ENCODE data around the gene LZTS2. TPM values are rescaled to one million over a fixed set of nuclear protein-coding genes. Genes with fewer than 3 reads are reported as not detected.

LZTS2 gene
- total and polyA plus RNA-seq, 10 donors, result 21.8 to 76.6 (median 54.6) TPM

DNA sequence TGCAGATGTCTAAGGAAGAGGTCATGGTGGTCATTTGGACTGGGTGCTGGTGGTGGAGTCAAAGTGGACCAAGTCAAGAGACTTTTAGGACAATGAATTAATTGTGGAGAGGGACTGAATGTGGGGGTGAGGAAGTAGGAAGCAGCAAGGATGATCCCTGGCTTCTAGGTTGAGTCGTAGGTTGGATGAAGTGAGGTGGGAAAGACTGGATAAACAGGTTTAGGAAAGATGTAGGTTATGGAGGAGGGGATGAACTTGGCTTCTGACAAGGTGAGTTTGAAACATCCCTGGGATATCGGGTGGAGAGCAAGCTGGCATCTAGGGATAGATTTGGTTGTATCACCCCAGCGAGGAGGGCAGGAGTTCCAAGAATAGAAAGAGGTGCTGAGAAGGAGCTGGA is 22.7 kb upstream of the LZTS2 start:
- H3K9me3 ChIP-seq, result no peaks in the 10 kb centered on the region
- H3K36me3 ChIP-seq, result peaks cover 0 to 46% (median 21%) of the 10 kb centered on the region in 6 donors
- H3K27me3 ChIP-seq (replicated peaks in 1 of 7), result no peaks in the 10 kb centered on the region
- TF ChIP-seq, protein P1, sequence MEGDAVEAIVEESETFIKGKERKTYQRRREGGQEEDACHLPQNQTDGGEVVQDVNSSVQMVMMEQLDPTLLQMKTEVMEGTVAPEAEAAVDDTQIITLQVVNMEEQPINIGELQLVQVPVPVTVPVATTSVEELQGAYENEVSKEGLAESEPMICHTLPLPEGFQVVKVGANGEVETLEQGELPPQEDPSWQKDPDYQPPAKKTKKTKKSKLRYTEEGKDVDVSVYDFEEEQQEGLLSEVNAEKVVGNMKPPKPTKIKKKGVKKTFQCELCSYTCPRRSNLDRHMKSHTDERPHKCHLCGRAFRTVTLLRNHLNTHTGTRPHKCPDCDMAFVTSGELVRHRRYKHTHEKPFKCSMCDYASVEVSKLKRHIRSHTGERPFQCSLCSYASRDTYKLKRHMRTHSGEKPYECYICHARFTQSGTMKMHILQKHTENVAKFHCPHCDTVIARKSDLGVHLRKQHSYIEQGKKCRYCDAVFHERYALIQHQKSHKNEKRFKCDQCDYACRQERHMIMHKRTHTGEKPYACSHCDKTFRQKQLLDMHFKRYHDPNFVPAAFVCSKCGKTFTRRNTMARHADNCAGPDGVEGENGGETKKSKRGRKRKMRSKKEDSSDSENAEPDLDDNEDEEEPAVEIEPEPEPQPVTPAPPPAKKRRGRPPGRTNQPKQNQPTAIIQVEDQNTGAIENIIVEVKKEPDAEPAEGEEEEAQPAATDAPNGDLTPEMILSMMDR (IDR thresholded peaks at IDR 0.05 in 8 of 11, conservative IDR thresholded peaks at IDR 0.05 in 3 of 11), result no peak
- no peak for TF ChIP-seq POLR2AphosphoS5 (IDR thresholded peaks at IDR 0.05)
- no peak for TF ChIP-seq POLR2A (IDR thresholded peaks at IDR 0.05)
- no peak overlapping the region for H3K27ac ChIP-seq
- intact Hi-C loops (cut with DNase I; ENCODE audit: low total_unique reads), result no loop called here
- H3K4me3 ChIP-seq, result no peak overlapping the region
- 84 to 93% (median 89%) methylated on average over 3 of the region's 3 CpGs for WGBS, 5 donors
- H3K4me1 ChIP-seq, result no peaks in the 10 kb centered on the region
- DNase-seq, result no peak

DNA sequence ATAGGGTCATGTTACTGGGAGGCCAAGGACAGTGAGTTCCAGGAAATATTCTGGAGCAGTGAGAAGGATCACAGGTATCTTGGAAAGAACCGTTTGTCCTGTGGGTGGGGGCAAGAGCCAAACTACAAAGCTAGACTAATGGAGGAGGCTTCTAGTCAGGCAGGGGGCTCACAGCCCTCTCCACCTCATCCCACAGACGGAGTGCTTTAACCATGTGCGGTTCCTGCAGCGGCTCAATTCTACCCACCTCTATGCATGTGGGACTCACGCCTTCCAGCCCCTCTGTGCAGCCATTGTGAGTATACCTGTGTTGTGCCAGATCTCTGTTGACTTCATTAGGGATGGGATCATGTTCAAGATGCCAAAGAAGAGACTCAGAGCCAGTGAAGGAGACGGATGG is 22.2 kb upstream of the LZTS2 start:
- peak; percentile 45 for DNase-seq
- 85 to 91% (median 86%) methylated on average over 5 to 6 of the region's 6 CpGs for WGBS, 5 donors
- no peaks in the 10 kb centered on the region for H3K27me3 ChIP-seq (replicated peaks in 1 of 7)

DNA sequence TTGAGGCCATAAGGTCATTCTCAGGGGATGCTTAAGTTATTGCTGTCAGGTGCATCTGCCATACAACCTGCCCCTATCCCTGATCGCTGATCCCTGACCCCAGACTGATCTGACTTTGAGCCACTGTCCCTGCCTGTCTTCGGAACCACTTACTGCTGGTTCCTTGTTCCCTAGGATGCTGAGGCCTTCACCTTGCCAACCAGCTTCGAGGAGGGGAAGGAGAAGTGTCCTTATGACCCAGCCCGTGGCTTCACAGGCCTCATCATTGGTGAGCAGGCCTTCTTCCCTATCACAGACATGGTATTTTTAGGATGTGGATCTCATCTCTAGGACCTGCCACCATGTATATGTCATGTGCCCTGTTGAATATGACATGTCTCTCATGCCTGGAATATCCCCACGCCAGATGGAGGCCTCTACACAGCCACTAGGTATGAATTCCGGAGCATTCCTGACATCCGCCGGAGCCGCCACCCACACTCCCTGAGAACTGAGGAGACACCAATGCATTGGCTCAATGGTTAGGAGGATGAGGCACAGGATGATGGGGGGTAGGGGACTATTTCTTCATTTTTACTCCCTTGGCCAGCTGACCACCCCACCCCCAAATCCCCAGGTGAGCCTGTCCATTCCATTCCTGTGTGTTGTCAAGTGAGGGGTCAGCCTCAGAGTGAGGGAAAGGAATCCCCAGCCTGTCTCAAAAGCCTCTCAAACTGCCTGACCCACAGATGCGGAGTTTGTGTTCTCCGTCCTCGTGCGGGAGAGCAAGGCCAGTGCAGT is 21.3 kb upstream of the LZTS2 start:
- Histone ChIP-seq H3K27me3 (replicated peaks in 1 of 7) (no peaks in the 10 kb centered on the region), H3K27ac (no peak overlapping the region), H3K36me3 (peaks cover 0 to 60% (median 24%) of the 10 kb centered on the region in 6 donors), H3K9me3 (no peaks in the 10 kb centered on the region), H3K4me1 (no peaks in the 10 kb centered on the region), H3K4me3 (no peak overlapping the region)
- DNase-seq, result peak; percentile 42
- WGBS, 5 donors, result 88 to 91% (median 90%) methylated on average over 13 of the region's 13 CpGs
- intact Hi-C loops (cut with DNase I; ENCODE audit: low total_unique reads), result no loop called here
- TF ChIP-seq, protein P1 (IDR thresholded peaks at IDR 0.05 in 8 of 11, conservative IDR thresholded peaks at IDR 0.05 in 3 of 11), result no peak
- TF ChIP-seq POLR2AphosphoS5 (IDR thresholded peaks at IDR 0.05) (no peak), POLR2A (IDR thresholded peaks at IDR 0.05) (no peak)

More for the DNA sequence above, 22.2 kb upstream of the LZTS2 start:
- Histone ChIP-seq H3K36me3 (peaks cover 0 to 51% (median 21%) of the 10 kb centered on the region in 6 donors), H3K4me1 (no peaks in the 10 kb centered on the region), H3K4me3 (no peak overlapping the region), H3K27ac (no peak overlapping the region), H3K9me3 (no peaks in the 10 kb centered on the region)
- intact Hi-C loops (cut with DNase I; ENCODE audit: low total_unique reads), result no loop called here
- TF ChIP-seq, protein P1 (IDR thresholded peaks at IDR 0.05 in 8 of 11, conservative IDR thresholded peaks at IDR 0.05 in 3 of 11), result no peak
- no peak for TF ChIP-seq POLR2AphosphoS5 (IDR thresholded peaks at IDR 0.05)
- no peak for TF ChIP-seq POLR2A (IDR thresholded peaks at IDR 0.05)

DNA sequence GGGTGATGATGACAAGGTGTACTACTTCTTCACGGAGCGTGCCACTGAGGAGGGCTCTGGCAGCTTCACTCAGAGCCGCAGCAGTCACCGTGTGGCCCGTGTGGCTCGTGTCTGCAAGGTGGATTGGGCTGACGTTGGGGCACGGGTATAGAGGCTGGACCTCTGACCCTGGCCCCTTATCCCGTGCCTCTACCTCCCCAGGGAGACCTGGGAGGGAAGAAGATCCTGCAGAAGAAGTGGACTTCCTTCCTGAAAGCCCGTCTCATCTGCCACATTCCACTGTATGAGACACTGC is 20.8 kb upstream of the LZTS2 start:
- 81 to 93% (median 86%) methylated on average over 3 to 10 of the region's 10 CpGs for WGBS, 5 donors
- H3K36me3 ChIP-seq, result peaks cover 0 to 65% (median 28%) of the 10 kb centered on the region in 6 donors
- H3K4me1 ChIP-seq, result no peaks in the 10 kb centered on the region
- no peaks in the 10 kb centered on the region for H3K9me3 ChIP-seq
- DNase-seq, result peak; percentile 69
- no peak overlapping the region for H3K27ac ChIP-seq
- TF ChIP-seq POLR2AphosphoS5 (IDR thresholded peaks at IDR 0.05), result peak in 1 of 3 donors; percentile 51
- no peak for TF ChIP-seq POLR2A (IDR thresholded peaks at IDR 0.05)
- TF ChIP-seq, protein P1 (IDR thresholded peaks at IDR 0.05 in 8 of 11, conservative IDR thresholded peaks at IDR 0.05 in 3 of 11), result no peak
- H3K4me3 ChIP-seq, result no peak overlapping the region
- intact Hi-C loops (cut with DNase I; ENCODE audit: low total_unique reads), result no loop called here
- H3K27me3 ChIP-seq (replicated peaks in 1 of 7), result no peaks in the 10 kb centered on the region
